Gastroesophageal sphincter (tissue), 3 donors: ENCODE measurements around the gene CEP97.
"Not testable (repeated sequence)": the region's sequence is repeated elsewhere in the genome, so short reads cannot be mapped to it uniquely, and the experiment has no call there.

ENCODE experiments used
- POLR2A ChIP-seq, 2 donors: fragments of 450-650 bp; IDR thresholded peaks; one replicate each; pipeline ENCODE4 v1.6.1; 2017; ENCODE audit warnings: antibody characterized with exemption in 2 of 2, mild to moderate bottlenecking in 2 of 2, moderate library complexity in 1 of 2
- TF ChIP-seq, protein P1 (sequence below), 4 experiments: fragments of 200-600 bp in 2 of 4; fragments of 450-650 bp in 2 of 4; sonication (generic) in 1 of 4; IDR thresholded peaks; one replicate each; pipeline ENCODE4 v1.5.1; 2017 to 2019; ENCODE audit warnings: antibody characterized with exemption in 4 of 4, mild to moderate bottlenecking in 2 of 4, moderate library complexity in 2 of 4

DNA sequence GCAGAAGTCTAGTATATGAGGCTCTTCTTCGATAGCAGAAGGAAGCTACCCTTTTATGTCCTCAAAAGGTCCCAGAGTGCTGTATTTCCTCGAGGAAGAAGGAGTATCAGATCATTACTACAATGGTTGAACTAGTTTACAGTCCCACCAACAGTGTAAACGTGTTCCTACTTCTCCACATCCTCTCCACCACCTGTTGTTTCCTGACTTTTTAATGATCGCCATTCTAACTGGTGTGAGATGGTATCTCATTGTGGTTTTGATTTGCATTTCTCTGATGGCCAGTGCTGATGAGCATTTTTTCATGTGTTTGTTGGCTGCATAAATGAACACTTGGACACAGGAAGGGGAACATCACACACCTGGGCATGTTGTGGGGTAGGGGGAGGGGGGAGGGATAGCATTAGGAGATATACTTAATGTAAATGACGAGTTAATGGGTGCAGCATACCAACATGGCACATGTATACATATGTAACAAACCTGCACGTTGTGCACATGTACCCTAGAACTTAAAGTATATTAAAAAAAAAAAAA is 53.4 kb downstream of the CEP97 start:
- TF ChIP-seq POLR2A (IDR thresholded peaks at IDR 0.05) = not testable (repeated sequence)
- TF ChIP-seq, protein P1, sequence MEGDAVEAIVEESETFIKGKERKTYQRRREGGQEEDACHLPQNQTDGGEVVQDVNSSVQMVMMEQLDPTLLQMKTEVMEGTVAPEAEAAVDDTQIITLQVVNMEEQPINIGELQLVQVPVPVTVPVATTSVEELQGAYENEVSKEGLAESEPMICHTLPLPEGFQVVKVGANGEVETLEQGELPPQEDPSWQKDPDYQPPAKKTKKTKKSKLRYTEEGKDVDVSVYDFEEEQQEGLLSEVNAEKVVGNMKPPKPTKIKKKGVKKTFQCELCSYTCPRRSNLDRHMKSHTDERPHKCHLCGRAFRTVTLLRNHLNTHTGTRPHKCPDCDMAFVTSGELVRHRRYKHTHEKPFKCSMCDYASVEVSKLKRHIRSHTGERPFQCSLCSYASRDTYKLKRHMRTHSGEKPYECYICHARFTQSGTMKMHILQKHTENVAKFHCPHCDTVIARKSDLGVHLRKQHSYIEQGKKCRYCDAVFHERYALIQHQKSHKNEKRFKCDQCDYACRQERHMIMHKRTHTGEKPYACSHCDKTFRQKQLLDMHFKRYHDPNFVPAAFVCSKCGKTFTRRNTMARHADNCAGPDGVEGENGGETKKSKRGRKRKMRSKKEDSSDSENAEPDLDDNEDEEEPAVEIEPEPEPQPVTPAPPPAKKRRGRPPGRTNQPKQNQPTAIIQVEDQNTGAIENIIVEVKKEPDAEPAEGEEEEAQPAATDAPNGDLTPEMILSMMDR (IDR thresholded peaks at IDR 0.05) = not testable (repeated sequence)
